Testis (tissue), 5 donors: Measurements from ENCODE around the gene VEZF1. TPM values are rescaled to one million over a fixed set of nuclear protein-coding genes. Genes with fewer than 3 reads are reported as not detected.

ENCODE experiments used
- DNase-seq: peaks from one replicate; pipeline ENCODE4 v3.0.0-alpha.2; 2019
- H3K27ac ChIP-seq, 2 donors: fragments of 200-600 bp; sonication (generic); one replicate each; pipeline ENCODE4 v1.5.1; 2019
- H3K27me3 ChIP-seq: fragments of 200-600 bp; sonication (generic); one replicate; pipeline ENCODE4 v1.5.1; 2019
- H3K36me3 ChIP-seq: fragments of 200-600 bp; sonication (generic); one replicate; pipeline ENCODE4 v1.5.1; 2017; ENCODE audit warnings: low read depth; ENCODE audit errors: missing control alignments
- H3K4me1 ChIP-seq: fragments of 200-600 bp; sonication (generic); one replicate; pipeline ENCODE4 v1.5.1; 2019
- H3K4me3 ChIP-seq, 2 donors: fragments of 200-600 bp; sonication (generic); one replicate each; pipeline ENCODE4 v1.5.1; 2017 to 2019
- H3K9me3 ChIP-seq: fragments of 200-600 bp; sonication (generic); one replicate; pipeline ENCODE4 v1.5.1; 2017
- CTCF ChIP-seq, 3 experiments: fragments of 450-650 bp in 2 of 3; fragments of 200-600 bp in 1 of 3; sonication (generic) in 1 of 3; IDR thresholded peaks; one replicate each; pipeline ENCODE4 v1.5.1; 2016 to 2019; ENCODE audit warnings: antibody characterized with exemption in 3 of 3, mild to moderate bottlenecking in 2 of 3, moderate library complexity in 1 of 3
- POLR2A ChIP-seq: fragments of 450-650 bp; IDR thresholded peaks from one replicate; pipeline ENCODE4 v1.6.1; 2017; ENCODE audit warnings: antibody characterized with exemption, mild to moderate bottlenecking, moderate library complexity
- WGBS, 2 donors: methylation state at CpG; one replicate each; pipeline ENCODE4 v1.1.5; 2018; 5-methylcytosine and 5-hydroxymethylcytosine counted together
- intact Hi-C: fragments of 100-400 bp; cut with DNase I; formaldehyde crosslinking; loops from one replicate; pipeline ENCODE4 v1.15.1; 2023; ENCODE audit warnings: low total_unique reads
- long read RNA-seq, 2 donors: transcript quantifications; one replicate each; lab custom pipeline, GENCODE V29; 2026
- polyA plus RNA-seq: library from polyadenylated mRNA; stranded (reverse); fragments of 350-450 nt; fragmentation: Illumina TruSeq; extraction: RNeasy Lipid Tissue Mini Kit (QIAGEN cat#74804); gene quantifications from one replicate; pipeline ENCODE4 v1.2.3, GENCODE V29; 2014; ENCODE audit warnings: low read depth, low replicate concordance; ENCODE audit not compliant: insufficient read depth
- total RNA-seq, 2 donors: library from RNA; depleted of rRNA; stranded (reverse); fragments of >200 nt; gene quantifications; one replicate each; pipeline ENCODE4 v1.2.3, GENCODE V29; 2016

VEZF1 gene, protein sequence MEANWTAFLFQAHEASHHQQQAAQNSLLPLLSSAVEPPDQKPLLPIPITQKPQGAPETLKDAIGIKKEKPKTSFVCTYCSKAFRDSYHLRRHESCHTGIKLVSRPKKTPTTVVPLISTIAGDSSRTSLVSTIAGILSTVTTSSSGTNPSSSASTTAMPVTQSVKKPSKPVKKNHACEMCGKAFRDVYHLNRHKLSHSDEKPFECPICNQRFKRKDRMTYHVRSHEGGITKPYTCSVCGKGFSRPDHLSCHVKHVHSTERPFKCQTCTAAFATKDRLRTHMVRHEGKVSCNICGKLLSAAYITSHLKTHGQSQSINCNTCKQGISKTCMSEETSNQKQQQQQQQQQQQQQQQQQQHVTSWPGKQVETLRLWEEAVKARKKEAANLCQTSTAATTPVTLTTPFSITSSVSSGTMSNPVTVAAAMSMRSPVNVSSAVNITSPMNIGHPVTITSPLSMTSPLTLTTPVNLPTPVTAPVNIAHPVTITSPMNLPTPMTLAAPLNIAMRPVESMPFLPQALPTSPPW
- total RNA-seq: 10 to 100 TPM; 58.6 TPM
- 54.8 TPM for polyA plus RNA-seq
- long read RNA-seq, donor 1, transcript VEZF1-202 (6 exons, 2,321 nt): major isoform, 10 of 31 reads
- long read RNA-seq, donor 1, partial matches to known transcripts: 19 of 31 reads
- long read RNA-seq, donor 1, other reads (novel, unspliced or antisense): 0 of 31 reads
- long read RNA-seq, donor 2, transcript VEZF1-202 (6 exons, 2,321 nt): major isoform, 6 of 21 reads
- long read RNA-seq, donor 2, partial matches to known transcripts: 15 of 21 reads
- long read RNA-seq, donor 2, other reads (novel, unspliced or antisense): 0 of 21 reads

DNA sequence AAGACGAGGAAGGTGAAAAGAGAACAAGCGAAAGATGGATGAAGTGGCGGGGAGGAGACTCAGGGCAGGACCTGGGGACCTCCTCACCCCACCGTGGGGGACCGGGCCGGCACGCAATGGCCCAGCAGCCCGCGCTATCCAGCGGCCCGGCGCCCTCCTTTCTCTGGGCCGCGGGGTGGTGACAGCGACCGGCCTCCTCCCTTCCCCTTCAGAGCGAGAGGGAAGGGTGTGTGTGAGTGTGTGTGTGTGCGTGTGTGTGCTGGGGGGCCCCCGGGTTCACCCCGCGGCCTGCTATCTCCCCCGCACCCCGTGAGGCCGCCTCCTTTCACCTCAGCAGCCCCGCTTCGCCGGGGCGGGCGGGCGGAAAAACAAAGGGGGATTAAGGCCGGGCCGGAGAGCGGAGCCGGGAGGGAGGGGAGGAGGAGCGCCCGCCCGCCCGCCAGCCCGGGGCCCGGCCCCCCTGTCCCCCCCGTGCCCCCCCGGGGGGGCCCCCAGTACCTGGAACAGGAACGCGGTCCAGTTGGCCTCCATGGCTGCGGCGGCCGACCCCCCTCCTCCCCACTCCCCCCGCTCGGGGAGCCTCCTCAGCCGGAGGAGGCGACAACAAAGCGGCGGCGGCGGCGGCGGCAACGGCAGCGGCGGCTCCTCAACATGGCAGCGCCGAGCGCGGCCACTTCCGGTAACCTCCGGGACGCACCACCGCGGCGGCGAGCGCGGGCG, at the start of gene VEZF1:
Gene VEZF1, minus strand, starts transcription at position 674 of the 720 bp plus-strand sequence. Its CDS starts 143 bp downstream, at position 531.
- WGBS, 2 donors: 0% methylated on average over 18 to 68 of the region's 74 CpGs

GRCh38 chr17:58032691-58033415, 44.8 kb upstream of the VEZF1 start:
- Histone ChIP-seq H3K4me1 (no peaks in the 10 kb centered on the region), H3K36me3 (no peaks in the 10 kb centered on the region), H3K9me3 (no peaks in the 10 kb centered on the region), H3K27me3 (no peaks in the 10 kb centered on the region), H3K27ac (no peak overlapping the region), H3K4me3 (no peak overlapping the region)
- intact Hi-C loops: no loop called here
- WGBS, 2 donors: 69 to 71% methylated on average over 6 of the region's 6 CpGs
- no peak for DNase-seq
- TF ChIP-seq POLR2A: no peak
- no peak for TF ChIP-seq CTCF (IDR thresholded peaks at IDR 0.05)

More for the DNA sequence above, at the start of gene VEZF1:
- H3K27me3 ChIP-seq: no peaks in the 10 kb centered on the region
- peaks cover 44% of the 10 kb centered on the region for H3K4me1 ChIP-seq
- intact Hi-C loops: no loop called here
- DNase-seq: peak; percentile 79
- H3K4me3 ChIP-seq: peak within 1 kb of the TSS; percentile 84 to 93
- H3K9me3 ChIP-seq: no peaks in the 10 kb centered on the region
- TF ChIP-seq CTCF (IDR thresholded peaks at IDR 0.05) (no peak), POLR2A (no peak)
- H3K27ac ChIP-seq: peak within 1 kb of the TSS; percentile 91 to 96
- H3K36me3 ChIP-seq: no peaks in the 10 kb centered on the region

DNA sequence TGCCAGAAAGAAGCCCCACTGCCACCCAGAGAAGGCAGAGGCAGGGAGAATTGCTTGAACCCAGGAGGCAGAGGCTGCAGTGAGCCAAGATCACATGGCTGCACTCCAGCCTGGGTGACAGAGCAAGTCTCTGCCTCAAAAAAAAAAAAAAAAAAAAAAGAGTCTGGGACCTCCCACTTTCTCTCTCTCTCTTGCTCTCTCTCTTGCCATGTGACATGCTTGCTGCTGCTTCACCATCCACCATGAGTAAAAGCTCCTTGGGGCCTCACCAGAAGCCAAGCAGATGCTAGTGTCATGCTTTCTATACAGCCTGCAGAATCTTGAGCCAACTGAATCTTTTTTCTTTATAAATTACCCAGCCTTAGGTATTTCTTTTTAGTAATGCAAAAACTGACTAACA, 40.5 kb upstream of the VEZF1 start:
- Histone ChIP-seq H3K27me3 (no peaks in the 10 kb centered on the region), H3K36me3 (no peaks in the 10 kb centered on the region), H3K4me3 (no peak overlapping the region), H3K9me3 (no peaks in the 10 kb centered on the region), H3K4me1 (no peaks in the 10 kb centered on the region), H3K27ac (no peak overlapping the region)
- no peak for DNase-seq
- TF ChIP-seq POLR2A: no peak
- TF ChIP-seq CTCF (IDR thresholded peaks at IDR 0.05): no peak
- intact Hi-C loops: no loop called here

DNA sequence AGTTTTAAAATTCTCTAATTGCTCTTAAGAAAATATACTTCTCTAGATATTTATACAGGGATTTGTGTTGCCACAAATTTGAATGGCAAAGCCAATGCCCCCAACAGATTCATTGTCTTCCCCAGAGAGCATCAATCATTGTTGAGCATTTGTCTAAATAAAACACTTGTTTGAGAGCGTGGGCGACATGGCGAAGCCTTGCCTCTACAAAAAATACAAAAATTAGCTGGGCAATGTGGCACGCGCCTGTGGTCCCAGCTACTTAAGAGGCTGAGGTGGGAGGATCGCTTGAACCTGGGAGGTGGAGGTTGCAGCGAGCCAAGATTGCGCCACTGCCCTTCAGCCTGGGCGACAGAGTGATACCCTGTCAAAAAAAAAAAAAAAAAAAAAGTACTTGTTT, 32.3 kb upstream of the VEZF1 start:
- DNase-seq: no peak
- H3K4me3 ChIP-seq: no peak overlapping the region
- intact Hi-C loops: no loop called here
- TF ChIP-seq POLR2A (no peak), CTCF (IDR thresholded peaks at IDR 0.05) (no peak)
- no peaks in the 10 kb centered on the region for H3K36me3 ChIP-seq
- no peaks in the 10 kb centered on the region for H3K27me3 ChIP-seq
- WGBS, 2 donors: 81 to 87% methylated on average over 9 of the region's 9 CpGs
- H3K4me1 ChIP-seq: no peaks in the 10 kb centered on the region
- no peaks in the 10 kb centered on the region for H3K9me3 ChIP-seq
- H3K27ac ChIP-seq: no peak overlapping the region
